Suprapubic skin (tissue), 4 donors: ENCODE measurements around the gene CDH15.

Experiments used
- EP300 ChIP-seq: sonication (generic); formaldehyde crosslinking; IDR thresholded peaks from one replicate; pipeline ENCODE4 v1.6.1; 2017; ENCODE audit warnings: antibody characterized with exemption
- POLR2A ChIP-seq, 2 donors: fragments of 450-650 bp; IDR thresholded peaks; one replicate each; pipeline ENCODE4 v1.6.1; 2017; ENCODE audit warnings: antibody characterized with exemption in 2 of 2, mild to moderate bottlenecking in 2 of 2, moderate library complexity in 2 of 2
- POLR2AphosphoS5 ChIP-seq, 3 donors: sonication (generic); formaldehyde crosslinking; IDR thresholded peaks; one replicate each; pipeline ENCODE4 v1.6.1; 2017; ENCODE audit warnings: antibody characterized with exemption in 3 of 3
- TF ChIP-seq, protein P1 (sequence below), 2 donors: fragments of 200-600 bp in 1 of 2; fragments of 450-650 bp in 1 of 2; sonication (generic) in 1 of 2; IDR thresholded peaks; one replicate each; pipeline ENCODE4 v1.5.1; 2016 to 2019; ENCODE audit warnings: antibody characterized with exemption in 2 of 2, mild to moderate bottlenecking in 1 of 2, moderate library complexity in 1 of 2

DNA sequence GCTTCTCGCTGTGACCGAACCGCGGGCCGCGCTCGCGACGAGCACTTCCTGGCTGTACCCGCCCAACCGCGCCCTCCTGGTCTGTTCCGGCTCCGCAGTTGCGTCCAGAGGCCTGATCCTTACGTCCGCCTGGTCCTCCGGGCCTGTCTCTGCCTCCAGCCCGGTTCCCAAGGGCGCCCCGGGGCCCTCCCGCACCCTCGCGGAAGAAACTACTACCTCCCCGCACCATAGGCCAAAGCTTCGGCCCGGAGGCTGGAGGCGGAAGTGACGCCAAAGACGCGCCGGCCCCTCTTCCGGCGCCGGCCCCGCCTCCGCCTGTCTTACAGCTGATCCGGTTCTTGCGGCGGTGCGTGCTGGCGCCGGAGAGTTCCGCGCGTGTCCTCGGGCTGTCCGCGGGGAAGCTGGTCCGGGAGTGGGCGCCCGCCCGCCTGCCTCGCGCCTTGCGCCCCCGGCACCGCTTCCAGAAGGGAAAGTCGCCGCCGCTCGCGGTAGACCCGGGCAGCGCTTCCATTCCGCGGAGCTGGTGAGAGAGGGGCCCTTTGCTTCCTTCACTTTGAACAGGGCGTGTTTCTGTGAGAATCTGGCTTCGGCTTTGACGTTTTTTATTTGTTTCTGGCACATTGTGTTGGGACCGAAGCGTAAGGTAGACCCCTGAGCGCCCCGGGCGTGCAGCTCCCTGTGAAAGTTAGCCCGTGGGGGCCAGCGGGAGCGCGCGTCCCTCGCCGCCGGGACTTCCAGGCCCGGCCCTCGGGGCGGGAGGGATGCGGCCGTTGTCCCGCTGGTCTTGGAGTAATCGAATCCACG lies 46.0 kb downstream of the CDH15 start, which contains the start of gene ZNF778:
- peak in 2 of 3 donors; percentile 42 to 77 for TF ChIP-seq POLR2AphosphoS5 (IDR thresholded peaks at IDR 0.05)
- TF ChIP-seq, protein P1, sequence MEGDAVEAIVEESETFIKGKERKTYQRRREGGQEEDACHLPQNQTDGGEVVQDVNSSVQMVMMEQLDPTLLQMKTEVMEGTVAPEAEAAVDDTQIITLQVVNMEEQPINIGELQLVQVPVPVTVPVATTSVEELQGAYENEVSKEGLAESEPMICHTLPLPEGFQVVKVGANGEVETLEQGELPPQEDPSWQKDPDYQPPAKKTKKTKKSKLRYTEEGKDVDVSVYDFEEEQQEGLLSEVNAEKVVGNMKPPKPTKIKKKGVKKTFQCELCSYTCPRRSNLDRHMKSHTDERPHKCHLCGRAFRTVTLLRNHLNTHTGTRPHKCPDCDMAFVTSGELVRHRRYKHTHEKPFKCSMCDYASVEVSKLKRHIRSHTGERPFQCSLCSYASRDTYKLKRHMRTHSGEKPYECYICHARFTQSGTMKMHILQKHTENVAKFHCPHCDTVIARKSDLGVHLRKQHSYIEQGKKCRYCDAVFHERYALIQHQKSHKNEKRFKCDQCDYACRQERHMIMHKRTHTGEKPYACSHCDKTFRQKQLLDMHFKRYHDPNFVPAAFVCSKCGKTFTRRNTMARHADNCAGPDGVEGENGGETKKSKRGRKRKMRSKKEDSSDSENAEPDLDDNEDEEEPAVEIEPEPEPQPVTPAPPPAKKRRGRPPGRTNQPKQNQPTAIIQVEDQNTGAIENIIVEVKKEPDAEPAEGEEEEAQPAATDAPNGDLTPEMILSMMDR (IDR thresholded peaks at IDR 0.05), result no peak
- peak in 1 of 2 donors; percentile 81 for TF ChIP-seq POLR2A (IDR thresholded peaks at IDR 0.05)
- no peak for TF ChIP-seq EP300
